GM18517 (cell line): ENCODE data around the gene PJA2.
"Not testable (repeated sequence)": the region's sequence is repeated elsewhere in the genome, so short reads cannot be mapped to it uniquely, and the experiment has no call there.

Experiments
- ATAC-seq: cut with Tn5 transposase; IDR thresholded peaks from one replicate; pipeline ENCODE4 v1.9.1; 2021; ENCODE audit warnings: mild to moderate bottlenecking, moderate library complexity; ENCODE audit not compliant: unreplicated experiment

PJA2 gene, protein sequence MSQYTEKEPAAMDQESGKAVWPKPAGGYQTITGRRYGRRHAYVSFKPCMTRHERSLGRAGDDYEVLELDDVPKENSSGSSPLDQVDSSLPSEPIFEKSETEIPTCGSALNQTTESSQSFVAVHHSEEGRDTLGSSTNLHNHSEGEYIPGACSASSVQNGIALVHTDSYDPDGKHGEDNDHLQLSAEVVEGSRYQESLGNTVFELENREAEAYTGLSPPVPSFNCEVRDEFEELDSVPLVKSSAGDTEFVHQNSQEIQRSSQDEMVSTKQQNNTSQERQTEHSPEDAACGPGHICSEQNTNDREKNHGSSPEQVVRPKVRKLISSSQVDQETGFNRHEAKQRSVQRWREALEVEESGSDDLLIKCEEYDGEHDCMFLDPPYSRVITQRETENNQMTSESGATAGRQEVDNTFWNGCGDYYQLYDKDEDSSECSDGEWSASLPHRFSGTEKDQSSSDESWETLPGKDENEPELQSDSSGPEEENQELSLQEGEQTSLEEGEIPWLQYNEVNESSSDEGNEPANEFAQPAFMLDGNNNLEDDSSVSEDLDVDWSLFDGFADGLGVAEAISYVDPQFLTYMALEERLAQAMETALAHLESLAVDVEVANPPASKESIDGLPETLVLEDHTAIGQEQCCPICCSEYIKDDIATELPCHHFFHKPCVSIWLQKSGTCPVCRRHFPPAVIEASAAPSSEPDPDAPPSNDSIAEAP

DNA sequence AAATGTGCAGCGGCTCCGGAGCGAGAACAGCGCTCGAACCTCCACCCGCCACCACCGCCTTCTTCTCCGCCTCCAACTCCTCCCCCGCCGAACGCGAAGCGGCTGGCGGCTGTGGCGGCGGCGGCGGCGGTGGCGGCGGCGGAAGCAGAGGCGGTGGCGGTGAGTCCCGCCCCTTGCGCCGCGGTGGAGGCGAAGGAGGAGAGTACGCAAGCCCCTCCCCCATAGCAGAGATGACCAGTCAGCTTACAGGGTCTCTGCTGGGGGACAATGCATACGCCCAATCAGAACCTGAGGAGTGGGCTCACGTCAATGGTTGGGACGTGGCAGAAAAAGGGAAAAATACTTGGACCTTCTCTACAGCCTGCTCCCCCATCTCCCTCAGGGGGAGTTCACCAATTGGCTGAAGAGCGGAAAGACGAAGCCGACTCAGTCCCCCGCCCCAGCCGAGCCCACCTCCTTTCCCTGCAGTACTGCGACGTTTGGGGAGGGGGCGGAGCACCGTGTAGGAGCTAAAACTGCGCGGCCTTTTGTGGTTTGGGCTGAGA, at the start of gene PJA2:
Gene PJA2 (minus strand): TSS at position 131 of the 545 bp plus-strand sequence. CDS start 26,541 bp downstream, outside the sequence.
- peak; percentile 86 for ATAC-seq

DNA sequence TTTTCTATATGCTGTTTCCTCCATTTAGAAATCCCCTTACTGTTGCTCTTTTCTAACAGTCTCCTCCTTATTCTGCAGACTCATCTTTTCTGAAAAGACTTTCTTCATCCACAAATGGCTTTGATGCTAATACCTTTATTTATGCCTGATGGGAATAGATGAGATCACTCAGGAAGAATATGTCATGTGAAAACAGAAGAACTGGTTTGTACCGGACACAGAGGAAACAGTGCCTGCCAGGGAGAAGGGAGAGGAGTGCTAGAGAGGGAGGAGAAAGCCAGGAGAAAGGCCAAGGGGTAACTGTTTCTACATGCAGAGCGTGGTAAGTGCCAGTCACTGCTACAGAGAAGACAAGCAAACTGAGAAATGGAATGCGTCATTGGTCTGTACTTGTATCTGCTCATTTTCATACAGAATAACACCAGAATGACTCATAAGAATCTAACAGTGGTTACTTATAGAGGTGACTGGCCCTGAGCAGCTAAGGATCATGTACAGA, 45.9 kb upstream of the PJA2 start:
- peak; percentile 92 for ATAC-seq

- no peak for ATAC-seq
These were observed 45.1 kb upstream of the PJA2 start for GRCh38 chr5:109454731-109455505.

- no peak for ATAC-seq
These were observed 43.5 kb upstream of the PJA2 start for GRCh38 chr5:109453251-109453650.

DNA sequence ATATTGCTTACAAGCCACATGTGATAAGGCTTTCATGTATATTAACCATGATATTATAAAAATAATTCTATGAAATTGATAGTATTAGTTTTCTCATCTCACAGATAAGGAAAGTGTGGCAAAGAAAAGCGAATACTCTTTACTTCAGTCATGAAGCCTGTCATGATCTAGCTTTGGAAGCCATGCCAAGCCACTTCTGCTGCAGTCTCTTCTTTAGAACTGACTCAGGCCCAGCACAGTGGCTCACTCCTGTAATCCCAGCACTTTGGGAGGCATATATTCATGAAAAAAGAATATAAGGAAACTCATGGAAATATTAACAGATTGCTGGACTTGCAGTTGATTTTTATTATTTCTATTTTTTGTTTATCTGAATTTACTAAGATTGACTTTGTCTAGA, 42.9 kb upstream of the PJA2 start:
- ATAC-seq: no peak

DNA sequence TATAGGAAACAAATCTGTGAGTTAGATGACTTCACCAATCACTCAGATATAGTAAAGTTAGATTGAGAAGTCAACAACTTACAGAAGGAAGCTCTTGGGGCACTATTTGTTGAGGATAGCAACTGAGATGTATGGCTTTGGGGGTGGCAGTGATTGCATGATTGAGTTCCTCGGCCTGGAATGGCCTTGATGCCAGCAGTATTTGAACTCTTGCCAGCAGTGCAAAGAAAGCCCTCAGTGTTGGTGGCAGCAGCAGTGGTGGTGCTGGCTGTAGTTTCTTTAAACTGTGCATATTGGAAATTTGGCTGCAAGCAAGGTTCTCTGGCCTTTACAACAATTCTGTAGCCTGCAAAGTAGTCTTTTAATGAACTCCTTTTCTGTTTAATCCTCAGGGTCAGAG, 41.4 kb upstream of the PJA2 start:
- no peak for ATAC-seq

- ATAC-seq: no peak
These were observed 40.5 kb upstream of the PJA2 start for GRCh38 chr5:109450129-109450877.

- no peak for ATAC-seq
These were observed 39.1 kb upstream of the PJA2 start for GRCh38 chr5:109448838-109449237.

- ATAC-seq: no peak
These were observed 29.8 kb upstream of the PJA2 start for GRCh38 chr5:109439590-109439989.

- no peak for ATAC-seq
These were observed 16.3 kb upstream of the PJA2 start for GRCh38 chr5:109426075-109426474.

GRCh38 chr5:109425521-109425920, 15.7 kb upstream of the PJA2 start:
- not testable (repeated sequence) for ATAC-seq

DNA sequence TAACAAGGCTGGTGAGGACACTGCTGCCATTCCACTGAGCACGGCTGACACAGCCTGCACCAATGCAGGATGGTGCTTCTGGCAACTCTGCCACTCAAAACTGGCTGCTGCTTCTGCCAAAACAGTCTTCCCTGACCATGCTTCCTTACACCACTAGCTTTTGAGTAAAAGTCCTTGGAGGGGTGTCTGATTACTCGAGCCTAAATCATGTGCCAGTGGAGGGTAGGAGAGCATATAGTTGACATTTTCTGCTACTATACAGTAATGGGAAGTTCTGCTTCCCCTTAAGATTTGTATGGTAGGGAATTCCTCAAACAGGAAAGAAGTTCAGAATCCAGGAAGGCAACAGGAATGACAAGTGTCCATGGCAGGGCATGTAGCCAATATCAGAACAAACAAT, 12.2 kb upstream of the PJA2 start:
- ATAC-seq: no peak

DNA sequence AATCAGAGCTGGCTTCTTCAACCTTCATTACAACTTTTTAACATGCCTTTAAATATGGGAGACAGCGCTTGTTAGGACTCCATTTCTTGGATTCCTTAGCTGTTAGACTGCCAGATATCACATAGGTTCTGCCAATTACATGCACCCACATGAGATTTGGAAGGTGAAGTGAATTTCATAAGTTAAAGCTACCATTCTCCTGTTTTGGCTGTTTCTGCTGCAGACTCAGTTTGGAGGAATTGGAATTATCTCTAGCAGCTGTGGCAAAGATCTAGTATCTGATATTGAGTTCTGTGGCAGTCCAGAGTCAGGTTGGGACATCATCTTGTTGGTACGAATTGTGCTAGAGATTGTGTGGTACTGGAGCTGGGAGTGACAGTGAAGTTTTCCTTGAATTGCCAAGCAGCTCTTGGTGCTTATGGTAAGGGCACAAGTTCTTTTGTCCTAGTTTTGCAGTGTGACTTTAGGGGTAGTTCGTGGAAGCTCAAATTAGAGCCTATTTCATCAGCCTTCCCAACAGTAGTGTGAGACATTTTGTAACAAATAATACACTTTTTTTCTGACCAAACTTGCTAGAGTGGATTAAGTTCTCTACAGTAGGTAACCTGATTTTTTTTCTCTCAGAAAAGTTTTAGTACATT, 9.1 kb upstream of the PJA2 start:
- no peak for ATAC-seq

DNA sequence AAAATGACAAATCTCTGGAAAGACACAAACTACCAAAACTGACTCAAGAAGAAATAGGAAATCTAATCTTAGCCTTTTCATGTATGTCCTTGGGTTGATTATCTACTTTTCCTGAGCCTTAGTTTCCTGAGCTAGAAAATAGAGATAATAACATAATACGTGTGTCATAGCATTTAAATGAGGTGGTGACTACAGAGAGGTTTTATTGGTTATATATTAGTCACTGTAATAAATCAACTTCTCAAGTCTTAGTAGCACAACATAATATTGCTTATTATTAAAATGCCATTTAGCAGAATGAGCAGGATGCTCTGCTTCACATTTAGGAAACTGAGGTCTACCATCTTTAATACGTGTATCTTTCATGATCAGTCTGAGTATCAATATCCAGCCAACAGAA, 7.1 kb upstream of the PJA2 start:
- ATAC-seq: no peak

- not testable (repeated sequence) for ATAC-seq
These were observed 4.2 kb upstream of the PJA2 start for GRCh38 chr5:109413921-109414461.

DNA sequence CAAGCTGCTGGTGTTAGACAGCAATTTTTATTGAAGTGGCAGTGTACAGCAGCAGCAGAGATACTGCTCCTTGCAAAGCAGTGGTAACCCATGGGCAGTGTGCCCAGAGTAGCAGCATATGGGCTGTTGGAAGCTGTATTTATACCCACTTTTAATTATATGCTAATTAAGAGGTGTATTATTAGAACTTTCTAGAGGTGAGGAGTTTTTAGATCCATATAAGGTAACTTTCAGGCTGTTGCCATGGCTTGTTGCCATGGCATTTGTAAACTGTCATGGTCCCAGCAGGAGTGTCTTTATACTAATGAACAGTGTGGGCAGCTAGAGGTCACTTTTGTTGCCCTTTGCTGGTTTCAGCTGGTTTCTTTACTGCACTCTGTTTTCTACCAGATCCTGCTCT, 3.7 kb upstream of the PJA2 start:
- no peak for ATAC-seq

DNA sequence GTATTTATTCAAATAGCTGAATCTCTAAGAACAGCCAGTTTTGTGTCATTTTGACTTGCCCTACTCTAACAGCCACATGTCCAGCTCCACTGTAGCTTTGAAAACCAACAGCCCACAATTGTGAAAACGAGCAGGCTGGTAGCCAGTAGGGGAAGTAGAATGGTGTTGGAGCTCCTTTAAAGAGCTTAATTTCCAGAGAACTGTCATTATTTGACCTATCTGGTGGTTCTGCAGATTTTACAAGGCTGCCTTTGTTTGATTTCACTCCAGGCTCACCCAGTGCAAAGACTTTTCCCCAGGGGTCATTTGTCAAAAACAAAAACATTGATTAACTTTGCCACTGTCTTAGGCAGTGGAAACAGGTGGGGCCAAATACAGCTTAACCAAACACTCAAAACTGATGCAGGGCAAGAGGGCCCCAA, 3.2 kb upstream of the PJA2 start:
- ATAC-seq: no peak

- no peak for ATAC-seq
These were observed 1.9 kb upstream of the PJA2 start for GRCh38 chr5:109411627-109412026.

- no peak for ATAC-seq
These were observed 1.4 kb upstream of the PJA2 start for GRCh38 chr5:109411149-109411514.
